Glutamatergic neuron (in vitro differentiated cells): ENCODE results near the gene SLAMF9. TPM values are rescaled to one million over a fixed set of nuclear protein-coding genes. Genes with fewer than 3 reads are reported as not detected.
A peak's percentile ranks its signal among the peaks of the same experiment; 100 is the strongest.

Experiments
- DNase-seq: peaks from one replicate; pipeline ENCODE4 v3.0.0; 2022
- H3K27ac Mint-ChIP-seq: one replicate; pipeline ENCODE4 v1.8.0; 2020; ENCODE audit warnings: mild to moderate bottlenecking, mixed read lengths, inconsistent platforms; ENCODE audit not compliant: unreplicated experiment
- H3K27me3 Mint-ChIP-seq: one replicate; pipeline ENCODE4 v1.8.0; 2020; ENCODE audit warnings: mild to moderate bottlenecking, moderate library complexity, mixed read lengths, inconsistent platforms; ENCODE audit not compliant: unreplicated experiment
- H3K36me3 Mint-ChIP-seq: one replicate; pipeline ENCODE4 v1.8.0; 2020; ENCODE audit warnings: mild to moderate bottlenecking, mixed read lengths, inconsistent platforms; ENCODE audit not compliant: unreplicated experiment
- H3K4me1 Mint-ChIP-seq: one replicate; pipeline ENCODE4 v1.8.0; 2020; ENCODE audit warnings: mild to moderate bottlenecking, low read depth, mixed read lengths, inconsistent platforms; ENCODE audit not compliant: unreplicated experiment
- H3K4me3 Mint-ChIP-seq: one replicate; pipeline ENCODE4 v1.8.0; 2020; ENCODE audit warnings: mild to moderate bottlenecking, mixed read lengths, inconsistent platforms; ENCODE audit not compliant: unreplicated experiment
- H3K9me3 Mint-ChIP-seq: one replicate; pipeline ENCODE4 v1.8.0; 2020; ENCODE audit warnings: mild to moderate bottlenecking, moderate library complexity, mixed read lengths, inconsistent platforms; ENCODE audit not compliant: unreplicated experiment
- CTCF ChIP-seq: fragments of 200-600 bp; sonication (generic); IDR thresholded peaks from one replicate; pipeline ENCODE4 v1.5.0; 2021; ENCODE audit not compliant: partially characterized antibody, unreplicated experiment
- total RNA-seq: library from RNA; stranded (reverse); fragmentation: NEBNext Ultra II Directional; extraction: Animal tissue kit (Norgen Biotek cat#: 25700); gene quantifications from one replicate; pipeline ENCODE4 v1.2.1, GENCODE V29; 2021; ENCODE audit not compliant: unreplicated experiment

The SLAMF9 gene
- total RNA-seq, 1 donor from 2014 or later: not detected

DNA sequence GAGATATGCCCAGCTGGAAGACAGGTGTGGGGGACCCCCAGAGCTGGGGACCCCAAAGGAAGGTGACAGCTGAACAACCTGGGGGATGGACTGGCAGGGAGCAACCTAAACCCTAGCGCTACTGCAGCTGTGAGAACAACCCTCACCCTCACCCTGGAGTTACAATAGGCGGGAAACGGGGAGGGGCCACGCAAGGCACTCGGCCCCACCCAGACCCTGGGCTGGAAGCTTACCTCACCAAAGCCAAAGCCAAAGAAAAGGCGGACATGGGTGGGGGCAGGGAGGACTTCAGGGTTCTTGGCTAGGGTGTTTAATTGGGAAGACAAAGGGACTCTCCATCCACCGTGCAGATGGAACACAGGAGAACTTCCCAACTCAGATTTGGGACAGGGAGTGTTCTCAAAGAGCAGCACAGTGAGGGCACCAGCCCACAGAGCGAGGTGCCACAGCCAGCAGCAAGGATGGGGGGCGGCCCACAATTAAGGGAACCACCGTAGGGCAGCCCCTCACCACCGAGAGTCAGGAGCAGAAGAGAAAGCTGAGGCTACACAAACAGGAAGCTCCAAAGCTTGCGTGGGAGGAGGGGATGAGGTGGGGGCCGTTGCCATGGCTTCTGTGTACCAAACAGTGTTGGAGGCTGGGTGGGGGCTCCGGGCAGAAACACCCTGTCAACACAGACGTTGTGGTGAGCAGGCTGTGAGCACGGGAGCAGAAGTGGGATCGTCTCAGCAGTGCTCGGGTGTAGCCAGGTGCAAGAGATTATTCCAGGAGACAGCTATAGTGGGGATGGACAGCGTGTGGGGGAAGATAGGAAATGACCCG, 30.6 kb downstream of the SLAMF9 start:
- H3K4me3 Mint-ChIP-seq: peak overlapping the region; percentile 88
- peaks cover 14% of the 10 kb centered on the region for H3K27me3 Mint-ChIP-seq
- peaks cover 23% of the 10 kb centered on the region for H3K4me1 Mint-ChIP-seq
- no peak for TF ChIP-seq CTCF
- peak overlapping the region; percentile 99 for H3K27ac Mint-ChIP-seq
- H3K36me3 Mint-ChIP-seq: peaks cover 8% of the 10 kb centered on the region
- DNase-seq: peak; percentile 53
- peaks cover 17% of the 10 kb centered on the region for H3K9me3 Mint-ChIP-seq

GRCh38 chr1:159922511-159923202, 31.4 kb downstream of the SLAMF9 start:
- peak; percentile 61 for DNase-seq

GRCh38 chr1:159921700-159922504, 32.1 kb downstream of the SLAMF9 start:
- no peak for TF ChIP-seq CTCF
- Mint-ChIP-seq H3K9me3 (peaks cover 16% of the 10 kb centered on the region), H3K36me3 (peaks cover 8% of the 10 kb centered on the region), H3K4me3 (peak overlapping the region; percentile 52), H3K4me1 (peaks cover 13% of the 10 kb centered on the region), H3K27ac (no peak overlapping the region), H3K27me3 (peaks cover 14% of the 10 kb centered on the region)
- DNase-seq: no peak

More at GRCh38 chr1:159922511-159923202, 31.4 kb downstream of the SLAMF9 start:
- H3K9me3 Mint-ChIP-seq: peaks cover 17% of the 10 kb centered on the region
- H3K4me1 Mint-ChIP-seq: peaks cover 18% of the 10 kb centered on the region
- no peak for TF ChIP-seq CTCF
- H3K4me3 Mint-ChIP-seq: peak overlapping the region; percentile 88
- H3K27ac Mint-ChIP-seq: peak overlapping the region; percentile 99
- H3K36me3 Mint-ChIP-seq: peaks cover 8% of the 10 kb centered on the region
- H3K27me3 Mint-ChIP-seq: peaks cover 14% of the 10 kb centered on the region

- TF ChIP-seq CTCF: no peak
- H3K27ac Mint-ChIP-seq: peak overlapping the region; percentile 11
- peaks cover 8% of the 10 kb centered on the region for H3K36me3 Mint-ChIP-seq
- peaks cover 16% of the 10 kb centered on the region for H3K9me3 Mint-ChIP-seq
- H3K4me1 Mint-ChIP-seq: peaks cover 12% of the 10 kb centered on the region
- peaks cover 15% of the 10 kb centered on the region for H3K27me3 Mint-ChIP-seq
- DNase-seq: no peak
- peak overlapping the region; percentile 40 for H3K4me3 Mint-ChIP-seq
These were observed 32.8 kb downstream of the SLAMF9 start for GRCh38 chr1:159921251-159921650.
